Measurements from ENCODE around the gene HHATL. TPM values are rescaled to one million over a fixed set of nuclear protein-coding genes. Genes with fewer than 3 reads are reported as not detected.

HHATL gene
- total and polyA plus RNA-seq, 4 donors, result 0.17 TPM; not detected in 3

DNA sequence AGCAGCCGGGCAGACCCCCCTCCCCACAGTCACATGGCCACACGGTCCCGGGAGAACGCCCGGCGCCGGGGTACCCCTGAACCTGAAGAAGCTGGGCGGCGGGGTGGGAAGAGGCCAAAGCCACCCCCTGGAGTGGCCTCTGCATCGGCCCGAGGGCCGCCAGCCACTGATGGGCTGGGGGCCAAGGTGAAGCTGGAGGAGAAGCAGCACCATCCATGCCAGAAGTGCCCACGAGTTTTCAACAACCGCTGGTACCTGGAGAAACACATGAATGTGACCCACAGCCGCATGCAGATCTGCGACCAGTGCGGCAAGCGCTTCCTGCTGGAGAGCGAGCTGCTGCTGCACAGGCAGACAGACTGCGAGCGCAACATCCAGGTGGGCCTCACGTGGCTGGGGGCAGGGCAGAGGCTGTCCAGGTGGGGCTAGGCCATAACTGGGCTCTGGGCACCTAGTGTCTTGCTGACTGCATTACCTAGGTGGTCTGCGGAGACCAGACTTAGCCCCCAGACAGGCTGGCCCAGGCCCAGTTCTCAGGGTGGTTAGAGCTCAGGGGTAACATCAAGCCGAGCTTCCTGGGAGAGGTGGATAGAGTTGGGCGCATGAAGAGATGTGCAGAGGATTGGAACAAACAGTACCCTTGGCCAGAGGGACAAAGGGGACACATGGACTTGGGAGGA lies 43.0 kb downstream of the HHATL start:
- no peak for TF ChIP-seq FOXA1 (IDR thresholded peaks at IDR 0.05)
- TF ChIP-seq HNF4A (conservative IDR thresholded peaks at IDR 0.05), result no peak
- TF ChIP-seq FOXA2 (IDR thresholded peaks at IDR 0.05), result no peak
- TF ChIP-seq, protein P1, sequence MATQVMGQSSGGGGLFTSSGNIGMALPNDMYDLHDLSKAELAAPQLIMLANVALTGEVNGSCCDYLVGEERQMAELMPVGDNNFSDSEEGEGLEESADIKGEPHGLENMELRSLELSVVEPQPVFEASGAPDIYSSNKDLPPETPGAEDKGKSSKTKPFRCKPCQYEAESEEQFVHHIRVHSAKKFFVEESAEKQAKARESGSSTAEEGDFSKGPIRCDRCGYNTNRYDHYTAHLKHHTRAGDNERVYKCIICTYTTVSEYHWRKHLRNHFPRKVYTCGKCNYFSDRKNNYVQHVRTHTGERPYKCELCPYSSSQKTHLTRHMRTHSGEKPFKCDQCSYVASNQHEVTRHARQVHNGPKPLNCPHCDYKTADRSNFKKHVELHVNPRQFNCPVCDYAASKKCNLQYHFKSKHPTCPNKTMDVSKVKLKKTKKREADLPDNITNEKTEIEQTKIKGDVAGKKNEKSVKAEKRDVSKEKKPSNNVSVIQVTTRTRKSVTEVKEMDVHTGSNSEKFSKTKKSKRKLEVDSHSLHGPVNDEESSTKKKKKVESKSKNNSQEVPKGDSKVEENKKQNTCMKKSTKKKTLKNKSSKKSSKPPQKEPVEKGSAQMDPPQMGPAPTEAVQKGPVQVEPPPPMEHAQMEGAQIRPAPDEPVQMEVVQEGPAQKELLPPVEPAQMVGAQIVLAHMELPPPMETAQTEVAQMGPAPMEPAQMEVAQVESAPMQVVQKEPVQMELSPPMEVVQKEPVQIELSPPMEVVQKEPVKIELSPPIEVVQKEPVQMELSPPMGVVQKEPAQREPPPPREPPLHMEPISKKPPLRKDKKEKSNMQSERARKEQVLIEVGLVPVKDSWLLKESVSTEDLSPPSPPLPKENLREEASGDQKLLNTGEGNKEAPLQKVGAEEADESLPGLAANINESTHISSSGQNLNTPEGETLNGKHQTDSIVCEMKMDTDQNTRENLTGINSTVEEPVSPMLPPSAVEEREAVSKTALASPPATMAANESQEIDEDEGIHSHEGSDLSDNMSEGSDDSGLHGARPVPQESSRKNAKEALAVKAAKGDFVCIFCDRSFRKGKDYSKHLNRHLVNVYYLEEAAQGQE (IDR thresholded peaks at IDR 0.05), result no peak
- no peak for TF ChIP-seq SP1 (IDR thresholded peaks at IDR 0.05)
- TF ChIP-seq, protein P2, sequence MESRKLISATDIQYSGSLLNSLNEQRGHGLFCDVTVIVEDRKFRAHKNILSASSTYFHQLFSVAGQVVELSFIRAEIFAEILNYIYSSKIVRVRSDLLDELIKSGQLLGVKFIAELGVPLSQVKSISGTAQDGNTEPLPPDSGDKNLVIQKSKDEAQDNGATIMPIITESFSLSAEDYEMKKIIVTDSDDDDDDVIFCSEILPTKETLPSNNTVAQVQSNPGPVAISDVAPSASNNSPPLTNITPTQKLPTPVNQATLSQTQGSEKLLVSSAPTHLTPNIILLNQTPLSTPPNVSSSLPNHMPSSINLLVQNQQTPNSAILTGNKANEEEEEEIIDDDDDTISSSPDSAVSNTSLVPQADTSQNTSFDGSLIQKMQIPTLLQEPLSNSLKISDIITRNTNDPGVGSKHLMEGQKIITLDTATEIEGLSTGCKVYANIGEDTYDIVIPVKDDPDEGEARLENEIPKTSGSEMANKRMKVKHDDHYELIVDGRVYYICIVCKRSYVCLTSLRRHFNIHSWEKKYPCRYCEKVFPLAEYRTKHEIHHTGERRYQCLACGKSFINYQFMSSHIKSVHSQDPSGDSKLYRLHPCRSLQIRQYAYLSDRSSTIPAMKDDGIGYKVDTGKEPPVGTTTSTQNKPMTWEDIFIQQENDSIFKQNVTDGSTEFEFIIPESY (IDR thresholded peaks at IDR 0.05), result no peak
- TF ChIP-seq, protein P3, sequence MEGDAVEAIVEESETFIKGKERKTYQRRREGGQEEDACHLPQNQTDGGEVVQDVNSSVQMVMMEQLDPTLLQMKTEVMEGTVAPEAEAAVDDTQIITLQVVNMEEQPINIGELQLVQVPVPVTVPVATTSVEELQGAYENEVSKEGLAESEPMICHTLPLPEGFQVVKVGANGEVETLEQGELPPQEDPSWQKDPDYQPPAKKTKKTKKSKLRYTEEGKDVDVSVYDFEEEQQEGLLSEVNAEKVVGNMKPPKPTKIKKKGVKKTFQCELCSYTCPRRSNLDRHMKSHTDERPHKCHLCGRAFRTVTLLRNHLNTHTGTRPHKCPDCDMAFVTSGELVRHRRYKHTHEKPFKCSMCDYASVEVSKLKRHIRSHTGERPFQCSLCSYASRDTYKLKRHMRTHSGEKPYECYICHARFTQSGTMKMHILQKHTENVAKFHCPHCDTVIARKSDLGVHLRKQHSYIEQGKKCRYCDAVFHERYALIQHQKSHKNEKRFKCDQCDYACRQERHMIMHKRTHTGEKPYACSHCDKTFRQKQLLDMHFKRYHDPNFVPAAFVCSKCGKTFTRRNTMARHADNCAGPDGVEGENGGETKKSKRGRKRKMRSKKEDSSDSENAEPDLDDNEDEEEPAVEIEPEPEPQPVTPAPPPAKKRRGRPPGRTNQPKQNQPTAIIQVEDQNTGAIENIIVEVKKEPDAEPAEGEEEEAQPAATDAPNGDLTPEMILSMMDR (IDR thresholded peaks at IDR 0.05; ENCODE audit: low read depth, low read length, missing input control), result no peak
- no peak for TF ChIP-seq RAD21 (IDR thresholded peaks at IDR 0.05)
- TF ChIP-seq NR2F2 (IDR thresholded peaks at IDR 0.05), result no peak
- H3K9ac ChIP-seq (ENCODE audit: low read depth in 1 of 2, low read length in 2 of 2), result no peak overlapping the region
- no peaks in the 10 kb centered on the region for H3K27me3 ChIP-seq (ENCODE audit: control insufficient read depth in 4 of 4, insufficient read depth in 4 of 4, low read length in 3 of 4)
- no peak for DNase-seq (ENCODE audit: low spot score)
- H3K9me3 ChIP-seq (ENCODE audit: control insufficient read depth in 4 of 4, low read length in 3 of 4), result no peaks in the 10 kb centered on the region
- H3K4me1 ChIP-seq (ENCODE audit: control insufficient read depth in 4 of 4, insufficient read depth in 4 of 4, low read length in 3 of 4), result peaks cover 0 to 6% (median 3%) of the 10 kb centered on the region in 4 donors
- no peak overlapping the region for H3K27ac ChIP-seq (ENCODE audit: low read depth in 1 of 2, low read length in 2 of 2)
- 90% methylated on average over 25 of the region's 25 CpGs for WGBS
- peaks cover 0 to 4% (median 1%) of the 10 kb centered on the region in 4 donors for H3K36me3 ChIP-seq (ENCODE audit: control insufficient read depth in 4 of 4, insufficient read depth in 3 of 4, low read depth in 1 of 4, low read length in 3 of 4)
- H3K4me3 ChIP-seq (ENCODE audit: low read depth in 1 of 3, low read length in 3 of 3), result no peak overlapping the region

DNA sequence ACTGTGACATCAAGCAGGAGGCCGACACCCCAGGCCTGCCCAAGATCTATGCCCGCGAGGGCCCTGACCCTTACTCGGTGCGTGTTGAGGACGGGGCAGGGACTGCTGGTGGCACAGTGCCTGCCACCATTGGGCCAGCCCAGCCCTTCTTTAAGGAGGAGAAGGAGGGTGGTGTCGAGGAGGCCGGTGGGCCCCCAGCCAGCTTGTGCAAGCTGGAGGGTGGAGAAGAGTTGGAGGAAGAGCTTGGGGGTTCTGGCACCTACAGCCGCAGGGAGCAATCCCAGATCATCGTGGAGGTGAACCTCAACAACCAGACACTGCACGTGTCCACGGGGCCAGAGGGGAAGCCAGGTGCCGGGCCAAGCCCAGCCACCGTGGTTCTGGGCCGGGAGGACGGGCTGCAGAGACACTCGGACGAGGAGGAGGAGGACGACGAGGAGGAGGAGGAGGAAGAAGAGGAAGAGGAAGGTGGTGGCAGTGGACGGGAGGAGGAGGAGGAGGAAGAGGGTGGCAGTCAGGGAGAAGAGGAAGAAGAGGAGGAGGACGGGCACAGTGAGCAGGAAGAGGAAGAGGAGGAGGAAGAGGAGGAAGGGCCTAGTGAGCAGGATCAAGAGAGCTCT lies 43.7 kb downstream of the HHATL start:
- no peak overlapping the region for H3K4me3 ChIP-seq (ENCODE audit: low read depth in 1 of 3, low read length in 3 of 3)
- DNase-seq (ENCODE audit: low spot score), result no peak
- TF ChIP-seq, protein P1 (IDR thresholded peaks at IDR 0.05), result no peak
- TF ChIP-seq, protein P2 (IDR thresholded peaks at IDR 0.05), result no peak
- TF ChIP-seq HNF4G (IDR thresholded peaks at IDR 0.05) (no peak), TAF1 (conservative IDR thresholded peaks at IDR 0.05) (no peak), YY1 (IDR thresholded peaks at IDR 0.05) (no peak), GABPA (IDR thresholded peaks at IDR 0.05 in 1 of 2, conservative IDR thresholded peaks at IDR 0.05 in 1 of 2) (no peak), RXRA (IDR thresholded peaks at IDR 0.05) (no peak), HNF4A (conservative IDR thresholded peaks at IDR 0.05) (no peak), NR2F2 (IDR thresholded peaks at IDR 0.05) (no peak)
- TF ChIP-seq, protein P3 (IDR thresholded peaks at IDR 0.05; ENCODE audit: low read depth, low read length, missing input control), result no peak
- H3K4me1 ChIP-seq (ENCODE audit: control insufficient read depth in 4 of 4, insufficient read depth in 4 of 4, low read length in 3 of 4), result peaks cover 0 to 6% (median 4%) of the 10 kb centered on the region in 4 donors
- H3K27ac ChIP-seq (ENCODE audit: low read depth in 1 of 2, low read length in 2 of 2), result no peak overlapping the region
- no peaks in the 10 kb centered on the region for H3K9me3 ChIP-seq (ENCODE audit: control insufficient read depth in 4 of 4, low read length in 3 of 4)
- H3K27me3 ChIP-seq (ENCODE audit: control insufficient read depth in 4 of 4, insufficient read depth in 4 of 4, low read length in 3 of 4), result no peaks in the 10 kb centered on the region
- peaks cover 0 to 4% (median 1%) of the 10 kb centered on the region in 4 donors for H3K36me3 ChIP-seq (ENCODE audit: control insufficient read depth in 4 of 4, insufficient read depth in 3 of 4, low read depth in 1 of 4, low read length in 3 of 4)
- H3K9ac ChIP-seq (ENCODE audit: low read depth in 1 of 2, low read length in 2 of 2), result no peak overlapping the region
- 86% methylated on average over 22 of the region's 22 CpGs for WGBS

Measured in liver (tissue), 9 donors.